Stimulated activated effector memory CD8-positive, alpha-beta T cell treated with anti-CD3 and anti-CD28 coated beads, Interleukin-12 subunit alpha, Interleukin-12 subunit beta, amount 100 ng/mL, for 72 hours (primary cell): Measurements from ENCODE around the gene PRKCH.

Source experiments
- ATAC-seq: fragments of 150-1000 bp; cut with Tn5 transposase; 2 replicates; pipeline ENCODE4 v1.10.0; 2021
- DNase-seq, 2 donors: peaks; one replicate each; pipeline ENCODE4 v3.0.0; 2021 to 2022; ENCODE audit warnings: low spot score in 2 of 2
- H3K27ac Mint-ChIP-seq: one replicate; pipeline ENCODE4 v1.8.0; 2022; ENCODE audit warnings: mild to moderate bottlenecking, mixed read lengths
- H3K36me3 Mint-ChIP-seq: one replicate; pipeline ENCODE4 v1.8.0; 2022; ENCODE audit warnings: mild to moderate bottlenecking, mixed read lengths
- H3K4me1 Mint-ChIP-seq: one replicate; pipeline ENCODE4 v1.8.0; 2022; ENCODE audit warnings: mixed read lengths
- H3K4me3 Mint-ChIP-seq: one replicate; pipeline ENCODE4 v1.8.0; 2022; ENCODE audit warnings: mild to moderate bottlenecking, mixed read lengths
- H3K9me3 Mint-ChIP-seq: one replicate; pipeline ENCODE4 v1.8.0; 2022; ENCODE audit warnings: mixed read lengths

Gene PRKCH

GRCh38 chr14:61420326-61420725, 98.9 kb downstream of the PRKCH start:
- DNase-seq (no peak), ATAC-seq (peak; percentile 57)
- no peaks in the 10 kb centered on the region for H3K9me3 Mint-ChIP-seq
- H3K4me1 Mint-ChIP-seq, result peaks cover 66% of the 10 kb centered on the region
- H3K36me3 Mint-ChIP-seq, result peaks cover 27% of the 10 kb centered on the region
- H3K27ac Mint-ChIP-seq, result no peak overlapping the region
- H3K4me3 Mint-ChIP-seq, result peak overlapping the region; percentile 42

- Mint-ChIP-seq H3K4me1 (peaks cover 76% of the 10 kb centered on the region), H3K27ac (peak overlapping the region; percentile 24), H3K4me3 (no peak overlapping the region), H3K36me3 (peaks cover 28% of the 10 kb centered on the region), H3K9me3 (no peaks in the 10 kb centered on the region)
- ATAC-seq (peak; percentile 66), DNase-seq (no peak)
These were observed 100.0 kb downstream of the PRKCH start for GRCh38 chr14:61421212-61421923.

DNA sequence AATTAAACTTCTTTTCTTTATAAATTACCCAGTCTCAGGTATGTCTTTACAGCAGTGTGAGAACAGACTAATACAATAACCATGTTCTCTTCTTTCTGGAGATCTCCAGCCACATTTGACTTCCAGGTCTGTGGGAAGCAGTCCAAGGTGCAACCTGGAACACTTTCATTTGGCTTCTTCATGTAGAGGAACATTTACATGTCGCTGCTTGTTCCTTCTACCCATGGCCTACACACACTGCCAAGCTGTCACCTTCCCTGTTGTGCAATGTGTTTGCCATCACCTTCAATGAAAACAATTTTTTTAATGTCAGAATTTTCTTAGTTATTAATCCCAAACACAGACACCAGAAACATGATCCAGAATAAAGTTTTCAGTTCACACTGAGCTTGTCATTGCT, 104.7 kb downstream of the PRKCH start:
- ATAC-seq (no peak), DNase-seq (no peak)
- peaks cover 33% of the 10 kb centered on the region for H3K36me3 Mint-ChIP-seq
- peaks cover 95% of the 10 kb centered on the region for H3K4me1 Mint-ChIP-seq
- no peaks in the 10 kb centered on the region for H3K9me3 Mint-ChIP-seq
- peak overlapping the region; percentile 85 for H3K27ac Mint-ChIP-seq
- no peak overlapping the region for H3K4me3 Mint-ChIP-seq

GRCh38 chr14:61428261-61428660, 106.9 kb downstream of the PRKCH start:
- Mint-ChIP-seq H3K4me3 (no peak overlapping the region), H3K4me1 (peaks cover 94% of the 10 kb centered on the region), H3K36me3 (peaks cover 32% of the 10 kb centered on the region), H3K9me3 (no peaks in the 10 kb centered on the region), H3K27ac (peak overlapping the region; percentile 35)
- no peak for DNase-seq
- peak; percentile 39 for ATAC-seq

DNA sequence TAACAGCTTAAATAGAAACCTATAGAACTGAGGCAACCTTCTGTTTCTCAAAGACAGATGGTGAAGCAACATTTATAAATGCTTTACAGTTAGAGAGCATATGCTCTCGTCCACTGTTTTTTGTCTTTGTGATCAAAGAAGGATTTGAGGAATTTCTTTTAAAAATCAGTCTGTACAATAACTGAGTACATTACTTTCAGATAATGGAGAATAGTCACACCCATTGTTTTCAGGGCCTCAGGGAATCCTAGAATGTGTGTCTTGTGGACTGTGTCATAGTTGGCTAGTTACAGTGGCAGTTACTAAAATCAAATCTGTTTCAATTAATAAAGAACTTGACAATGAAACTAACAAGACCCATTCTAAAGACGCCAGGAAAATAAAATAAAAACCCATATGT, 107.9 kb downstream of the PRKCH start:
- peak overlapping the region; percentile 46 for H3K27ac Mint-ChIP-seq
- ATAC-seq (no peak), DNase-seq (no peak)
- H3K9me3 Mint-ChIP-seq, result no peaks in the 10 kb centered on the region
- H3K4me1 Mint-ChIP-seq, result peaks cover 94% of the 10 kb centered on the region
- no peak overlapping the region for H3K4me3 Mint-ChIP-seq
- peaks cover 36% of the 10 kb centered on the region for H3K36me3 Mint-ChIP-seq

DNA sequence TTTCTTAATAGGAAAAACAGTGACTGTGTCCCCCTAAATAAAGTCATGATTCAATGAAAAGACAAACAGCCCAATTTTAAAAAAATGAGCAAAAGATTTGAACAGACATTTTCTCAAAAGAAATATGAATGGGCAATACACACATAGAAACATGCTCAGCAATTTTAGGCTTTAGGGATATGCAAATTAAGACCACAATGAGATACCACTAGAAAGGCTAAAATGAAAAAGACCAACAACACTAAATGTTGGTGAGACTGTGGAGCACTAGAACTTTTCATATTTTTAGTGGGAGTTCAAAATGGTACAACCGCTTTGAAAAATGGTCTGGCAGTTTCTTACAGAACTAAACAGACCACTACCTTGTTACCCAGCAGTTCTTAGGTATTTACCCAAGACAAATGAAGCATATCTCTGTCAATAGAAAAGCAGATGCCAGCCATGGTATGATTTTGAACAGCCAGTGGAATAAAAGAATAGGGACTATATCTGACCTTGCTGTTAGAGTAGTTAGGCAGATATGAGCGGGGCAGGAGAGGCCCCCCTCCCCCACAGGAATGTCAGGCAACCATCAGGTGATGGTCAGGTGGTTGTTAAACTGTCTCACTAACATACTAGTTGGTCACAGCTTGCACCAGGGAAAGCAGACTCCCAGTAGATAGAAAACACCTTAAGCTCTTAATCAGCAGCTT, 108.8 kb downstream of the PRKCH start:
- DNase-seq (no peak), ATAC-seq (peak; percentile 60)
- peaks cover 92% of the 10 kb centered on the region for H3K4me1 Mint-ChIP-seq
- H3K36me3 Mint-ChIP-seq, result peaks cover 39% of the 10 kb centered on the region
- H3K27ac Mint-ChIP-seq, result peak overlapping the region; percentile 46
- no peaks in the 10 kb centered on the region for H3K9me3 Mint-ChIP-seq
- H3K4me3 Mint-ChIP-seq, result no peak overlapping the region

DNA sequence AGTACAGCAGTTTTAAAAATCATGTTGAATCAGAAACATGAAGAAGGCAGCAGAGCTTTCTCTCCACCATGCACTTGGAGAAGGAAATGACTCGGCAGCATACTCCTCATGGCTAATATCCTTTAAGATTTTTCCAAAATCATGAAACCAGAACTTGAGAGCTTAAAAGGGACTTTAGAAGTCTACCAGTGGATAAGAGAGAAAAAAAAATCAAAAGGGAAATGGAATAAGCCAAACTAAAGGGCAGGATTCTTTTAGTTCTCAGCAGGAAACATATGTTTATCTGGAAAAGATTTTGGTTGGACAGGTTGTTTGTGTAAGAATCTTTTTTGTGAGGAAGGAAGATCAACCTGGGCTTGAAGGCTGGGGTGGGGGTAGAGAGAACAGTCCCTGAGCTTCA, 111.8 kb downstream of the PRKCH start:
- H3K4me3 Mint-ChIP-seq, result peak overlapping the region; percentile 41
- no peak for ATAC-seq
- H3K4me1 Mint-ChIP-seq, result peaks cover 88% of the 10 kb centered on the region

DNA sequence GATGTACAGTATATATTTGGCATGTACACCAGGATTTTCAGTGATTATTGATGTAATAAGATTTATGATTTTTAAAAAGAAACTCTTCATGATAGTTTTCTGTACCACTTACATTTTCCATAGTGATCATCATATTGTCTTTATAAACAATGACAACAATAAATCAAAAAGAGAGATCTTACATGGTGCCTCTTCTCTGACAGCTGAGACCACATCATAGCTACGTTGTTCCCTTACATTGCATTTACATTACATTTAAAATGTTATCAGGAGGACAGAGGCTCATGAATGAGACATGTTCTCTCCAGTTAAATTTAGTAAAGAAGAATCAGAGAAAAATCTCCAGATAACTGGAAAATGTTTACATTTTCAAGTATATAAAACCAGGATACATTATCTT, 112.4 kb downstream of the PRKCH start:
- Mint-ChIP-seq H3K4me3 (peak overlapping the region; percentile 41), H3K36me3 (peaks cover 37% of the 10 kb centered on the region), H3K27ac (peak overlapping the region; percentile 91)

More for the DNA sequence above, 111.8 kb downstream of the PRKCH start:
- Mint-ChIP-seq H3K9me3 (no peaks in the 10 kb centered on the region), H3K36me3 (peaks cover 36% of the 10 kb centered on the region), H3K27ac (peak overlapping the region; percentile 91)
- DNase-seq, result no peak

DNA sequence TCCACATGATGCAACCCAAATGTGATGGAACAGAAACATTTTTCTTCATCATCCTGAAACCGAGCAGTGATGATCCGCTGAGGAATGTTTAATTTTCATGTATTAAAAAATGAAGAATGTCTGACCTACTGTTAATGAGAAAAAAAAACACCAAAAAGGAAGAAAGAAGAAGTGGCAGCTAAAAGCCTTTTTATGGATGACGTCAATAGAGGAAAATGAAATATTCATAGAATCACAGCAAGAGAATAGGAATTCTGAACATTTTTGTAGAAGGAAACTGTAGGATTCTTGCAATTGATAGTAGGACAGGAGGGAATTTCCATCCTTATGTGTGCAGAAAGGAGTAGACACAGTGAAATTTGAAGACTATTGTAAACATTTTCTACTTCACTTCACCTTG, 112.9 kb downstream of the PRKCH start:
- peaks cover 42% of the 10 kb centered on the region for H3K36me3 Mint-ChIP-seq
- peak overlapping the region; percentile 91 for H3K27ac Mint-ChIP-seq
- H3K9me3 Mint-ChIP-seq, result no peaks in the 10 kb centered on the region
- ATAC-seq, result no peak
- H3K4me1 Mint-ChIP-seq, result peaks cover 88% of the 10 kb centered on the region
- H3K4me3 Mint-ChIP-seq, result no peak overlapping the region
- DNase-seq, result no peak

More for the DNA sequence above, 112.4 kb downstream of the PRKCH start:
- ATAC-seq, result no peak
- Mint-ChIP-seq H3K4me1 (peaks cover 88% of the 10 kb centered on the region), H3K9me3 (no peaks in the 10 kb centered on the region)
- DNase-seq, result no peak

DNA sequence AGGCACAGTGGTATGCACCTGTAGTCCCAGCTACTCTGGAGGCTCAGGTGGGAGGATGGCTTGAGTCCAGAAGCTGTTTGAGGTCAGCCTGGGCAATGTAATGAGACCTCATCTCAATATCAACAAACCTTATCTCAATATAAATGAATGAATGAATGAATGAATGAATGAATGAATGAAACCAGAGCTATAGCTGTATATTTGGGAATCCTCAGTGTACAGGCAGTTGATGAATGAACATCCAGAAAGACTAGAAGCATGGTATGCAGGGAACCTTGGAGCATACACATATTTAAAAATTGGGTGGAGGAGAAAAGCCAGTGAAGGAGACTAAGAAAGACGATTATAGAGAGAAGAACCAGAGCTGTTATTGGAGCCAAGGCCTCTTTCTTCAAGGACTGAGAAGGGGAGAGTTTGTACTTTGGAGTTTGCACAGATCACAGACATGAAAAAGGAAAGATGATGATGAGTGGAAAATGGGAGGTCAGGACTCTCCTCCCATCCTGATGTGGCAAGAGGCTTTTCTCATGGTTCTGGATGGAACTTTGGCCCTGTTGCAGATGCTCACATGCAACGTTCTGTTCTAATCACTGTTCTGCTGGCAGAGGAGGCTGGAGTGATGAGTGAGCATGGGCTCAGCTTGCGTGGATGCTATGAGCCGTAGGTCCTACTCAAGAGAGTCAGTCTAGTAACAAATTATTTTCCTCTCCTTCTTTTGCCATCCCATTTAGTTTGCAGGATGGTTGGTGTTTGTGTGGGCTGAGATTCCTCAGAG, 114.4 kb downstream of the PRKCH start:
- DNase-seq (no peak), ATAC-seq (no peak)
- H3K9me3 Mint-ChIP-seq, result no peaks in the 10 kb centered on the region
- H3K4me3 Mint-ChIP-seq, result no peak overlapping the region
- peaks cover 89% of the 10 kb centered on the region for H3K4me1 Mint-ChIP-seq
- peak overlapping the region; percentile 27 for H3K27ac Mint-ChIP-seq
- H3K36me3 Mint-ChIP-seq, result peaks cover 43% of the 10 kb centered on the region

GRCh38 chr14:61437381-61437780, 116.0 kb downstream of the PRKCH start:
- peak overlapping the region; percentile 73 for H3K4me3 Mint-ChIP-seq
- ATAC-seq, result no peak
- peaks cover 85% of the 10 kb centered on the region for H3K4me1 Mint-ChIP-seq
- no peaks in the 10 kb centered on the region for H3K9me3 Mint-ChIP-seq
- peaks cover 41% of the 10 kb centered on the region for H3K36me3 Mint-ChIP-seq
- H3K27ac Mint-ChIP-seq, result peak overlapping the region; percentile 83
- no peak for DNase-seq

DNA sequence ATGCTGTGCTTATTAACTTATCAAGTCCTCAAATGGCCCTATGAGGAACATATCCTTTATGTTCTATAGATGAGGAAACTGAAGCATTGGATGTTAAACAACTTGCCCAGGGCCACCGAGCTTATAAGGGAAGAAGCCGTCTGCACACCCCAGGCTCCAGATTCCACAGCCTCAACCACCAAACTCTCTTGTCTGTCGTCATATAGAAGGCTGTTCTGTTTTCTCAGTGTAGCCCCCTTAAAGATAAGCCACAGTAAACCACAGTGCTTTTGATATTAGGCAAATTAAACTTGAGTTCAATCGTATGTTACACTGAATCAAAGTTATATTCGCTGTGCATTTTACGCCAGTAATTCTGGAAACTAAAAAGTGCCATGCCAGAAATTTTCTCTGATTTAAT, 116.7 kb downstream of the PRKCH start:
- DNase-seq (no peak), ATAC-seq (no peak)
- peaks cover 45% of the 10 kb centered on the region for H3K36me3 Mint-ChIP-seq
- no peaks in the 10 kb centered on the region for H3K9me3 Mint-ChIP-seq
- peaks cover 88% of the 10 kb centered on the region for H3K4me1 Mint-ChIP-seq
- peak overlapping the region; percentile 83 for H3K27ac Mint-ChIP-seq
- peak overlapping the region; percentile 73 for H3K4me3 Mint-ChIP-seq

GRCh38 chr14:61438497-61438859, 117.1 kb downstream of the PRKCH start:
- peak overlapping the region; percentile 83 for H3K27ac Mint-ChIP-seq
- H3K4me3 Mint-ChIP-seq, result peak overlapping the region; percentile 73
- H3K4me1 Mint-ChIP-seq, result peaks cover 88% of the 10 kb centered on the region
- H3K36me3 Mint-ChIP-seq, result peaks cover 50% of the 10 kb centered on the region
- ATAC-seq, result peak; percentile 76
- no peaks in the 10 kb centered on the region for H3K9me3 Mint-ChIP-seq
- no peak for DNase-seq

GRCh38 chr14:61438860-61439765, 117.7 kb downstream of the PRKCH start:
- Mint-ChIP-seq H3K36me3 (peaks cover 51% of the 10 kb centered on the region), H3K27ac (peak overlapping the region; percentile 83), H3K4me3 (peak overlapping the region; percentile 73), H3K9me3 (no peaks in the 10 kb centered on the region), H3K4me1 (peaks cover 88% of the 10 kb centered on the region)
- ATAC-seq (peak; percentile 64), DNase-seq (no peak)
